B cell (primary cell): ENCODE measurements around the gene ZBTB33.

Experiments used
- CTCF ChIP-seq: fragments of 200-600 bp; IDR thresholded peaks from one replicate; pipeline ENCODE4 v1.8.0; 2022; ENCODE audit warnings: antibody characterized with exemption, mild to moderate bottlenecking
- EZH2 ChIP-seq: IDR thresholded peaks from 2 replicates; pipeline ENCODE4 v1.6.1; 2012; ENCODE audit warnings: borderline replicate concordance, low read depth, mild to moderate bottlenecking, moderate library complexity, low read length; ENCODE audit not compliant: insufficient read depth, poor library complexity, severe bottlenecking

- no peak for TF ChIP-seq CTCF
- TF ChIP-seq EZH2, result no peak
Measured at GRCh38 chrX:120205816-120206753, 44.5 kb upstream of the ZBTB33 start.
